GM21786 (cell line): Measurements from ENCODE around the gene FBXL16.

Experiments used
- ATAC-seq: cut with Tn5 transposase; IDR thresholded peaks from one replicate; pipeline ENCODE4 v1.9.1; 2021; ENCODE audit not compliant: unreplicated experiment

FBXL16 gene

DNA sequence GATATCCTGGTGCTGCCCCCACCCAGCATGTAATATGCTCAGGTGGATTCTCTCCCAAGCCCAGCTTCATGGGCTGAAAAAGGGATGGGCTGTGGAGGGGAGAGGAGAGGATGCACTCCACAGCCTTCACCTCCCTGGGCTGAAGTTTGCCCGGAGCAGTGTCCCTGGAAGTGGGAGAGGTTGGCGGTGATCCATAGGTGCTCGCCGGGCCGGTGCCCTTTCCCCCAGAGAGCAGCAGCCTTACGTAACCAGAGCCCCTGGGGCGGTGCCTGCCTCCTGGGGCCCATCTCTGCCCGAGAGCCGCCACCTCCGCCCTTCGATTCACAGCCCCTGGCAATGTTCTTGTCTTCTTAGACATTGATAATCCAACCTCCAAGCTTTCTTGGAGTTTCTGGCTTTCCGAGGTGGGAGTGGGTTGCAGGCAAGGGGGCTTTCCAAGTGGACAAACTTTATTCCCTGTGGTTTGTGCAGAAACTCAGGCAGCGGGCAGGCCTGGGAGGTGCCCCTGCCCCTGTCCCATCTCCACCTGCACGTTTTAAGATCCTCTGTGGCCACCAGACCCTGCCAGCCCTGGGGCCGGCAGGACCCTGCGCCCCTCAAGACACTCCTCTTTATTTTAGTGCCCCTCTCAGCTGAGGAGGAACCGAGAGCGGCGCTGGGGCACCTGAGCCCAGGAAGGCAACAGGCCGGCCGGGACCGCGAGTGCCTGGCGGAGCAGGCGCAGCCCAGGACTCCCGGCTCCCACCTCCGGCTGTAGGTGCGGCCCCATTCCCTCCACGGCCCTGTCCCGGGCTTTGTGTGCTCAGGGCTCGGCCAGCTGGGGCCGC is 59.5 kb downstream of the FBXL16 start:
- ATAC-seq = no peak

DNA sequence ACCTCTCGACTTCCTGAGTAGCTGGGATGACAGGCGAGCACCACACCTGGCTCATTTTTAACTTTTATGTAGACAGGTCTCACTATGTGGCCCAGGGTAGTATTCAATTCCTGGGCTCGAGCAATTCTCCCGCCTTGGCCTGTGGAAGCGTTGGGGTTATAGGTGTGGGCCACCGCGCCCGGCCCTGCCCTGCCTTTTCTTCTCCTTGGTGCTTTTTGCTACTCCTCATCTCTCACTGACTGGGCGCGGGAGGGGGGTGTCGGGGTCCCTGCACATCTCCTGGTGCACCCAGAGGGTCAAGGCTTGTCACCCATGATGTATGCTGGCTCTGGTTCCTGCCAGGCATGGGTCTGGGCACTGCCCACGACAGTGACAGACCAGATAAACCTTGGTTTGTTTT is 61.0 kb downstream of the FBXL16 start:
- no peak for ATAC-seq

DNA sequence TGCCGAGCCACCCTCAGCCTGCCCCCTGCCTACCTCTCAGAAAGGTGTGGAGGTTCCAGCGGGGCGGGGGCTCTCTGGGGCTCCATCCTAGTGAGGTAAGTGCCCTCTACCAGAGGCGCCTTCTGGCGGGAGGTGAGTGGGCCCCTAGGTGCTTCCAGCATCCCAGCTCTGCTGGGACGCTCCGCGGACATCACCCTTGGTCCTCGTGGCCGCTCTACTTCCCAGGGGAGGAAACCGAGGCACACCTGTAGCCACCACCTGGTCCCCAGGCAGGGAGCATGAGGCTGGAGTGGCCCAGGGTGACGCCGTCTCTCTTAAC is 62.6 kb downstream of the FBXL16 start:
- no peak for ATAC-seq
